Subcutaneous adipose tissue (tissue), 4 donors: Measurements from ENCODE around the gene SAMD4A. TPM values are rescaled to one million over a fixed set of nuclear protein-coding genes. Genes with fewer than 3 reads are reported as not detected.

ENCODE experiments used
- total RNA-seq, 4 donors: library from RNA; depleted of rRNA; stranded (reverse); fragments of >200 nt; gene quantifications; one replicate each; pipeline ENCODE4 v1.1.0, GENCODE V29; 2016
- TF ChIP-seq, protein P1 (sequence below): fragments of 450-650 bp; IDR thresholded peaks from one replicate; pipeline ENCODE4 v1.5.1; 2016; ENCODE audit warnings: low read depth, mild to moderate bottlenecking, control low read depth, antibody characterized with exemption, moderate library complexity

Gene SAMD4A
- total RNA-seq, 4 donors from 2014 or later = 30.0 to 65.9 (median 39.7) TPM

DNA sequence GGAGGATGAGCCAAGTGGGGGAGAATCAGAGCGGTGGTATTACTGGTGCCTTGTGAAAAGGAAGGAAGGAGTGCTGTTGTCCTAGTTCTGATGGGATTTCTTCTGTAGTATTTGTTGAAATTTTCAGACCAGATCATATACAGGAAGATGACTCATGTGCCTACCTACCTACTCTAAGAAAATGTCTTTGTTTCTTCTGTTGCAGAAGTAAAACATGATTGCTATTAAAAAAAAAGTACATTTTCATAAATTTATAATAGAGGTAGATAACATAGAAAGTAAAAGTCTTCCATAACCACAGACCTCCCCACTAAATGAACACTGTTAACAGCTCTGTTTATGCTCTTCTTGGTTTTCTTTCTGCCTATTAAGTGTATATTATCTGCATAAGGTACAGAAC, 26.9 kb downstream of the SAMD4A start:
- TF ChIP-seq, protein P1, sequence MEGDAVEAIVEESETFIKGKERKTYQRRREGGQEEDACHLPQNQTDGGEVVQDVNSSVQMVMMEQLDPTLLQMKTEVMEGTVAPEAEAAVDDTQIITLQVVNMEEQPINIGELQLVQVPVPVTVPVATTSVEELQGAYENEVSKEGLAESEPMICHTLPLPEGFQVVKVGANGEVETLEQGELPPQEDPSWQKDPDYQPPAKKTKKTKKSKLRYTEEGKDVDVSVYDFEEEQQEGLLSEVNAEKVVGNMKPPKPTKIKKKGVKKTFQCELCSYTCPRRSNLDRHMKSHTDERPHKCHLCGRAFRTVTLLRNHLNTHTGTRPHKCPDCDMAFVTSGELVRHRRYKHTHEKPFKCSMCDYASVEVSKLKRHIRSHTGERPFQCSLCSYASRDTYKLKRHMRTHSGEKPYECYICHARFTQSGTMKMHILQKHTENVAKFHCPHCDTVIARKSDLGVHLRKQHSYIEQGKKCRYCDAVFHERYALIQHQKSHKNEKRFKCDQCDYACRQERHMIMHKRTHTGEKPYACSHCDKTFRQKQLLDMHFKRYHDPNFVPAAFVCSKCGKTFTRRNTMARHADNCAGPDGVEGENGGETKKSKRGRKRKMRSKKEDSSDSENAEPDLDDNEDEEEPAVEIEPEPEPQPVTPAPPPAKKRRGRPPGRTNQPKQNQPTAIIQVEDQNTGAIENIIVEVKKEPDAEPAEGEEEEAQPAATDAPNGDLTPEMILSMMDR = no peak

DNA sequence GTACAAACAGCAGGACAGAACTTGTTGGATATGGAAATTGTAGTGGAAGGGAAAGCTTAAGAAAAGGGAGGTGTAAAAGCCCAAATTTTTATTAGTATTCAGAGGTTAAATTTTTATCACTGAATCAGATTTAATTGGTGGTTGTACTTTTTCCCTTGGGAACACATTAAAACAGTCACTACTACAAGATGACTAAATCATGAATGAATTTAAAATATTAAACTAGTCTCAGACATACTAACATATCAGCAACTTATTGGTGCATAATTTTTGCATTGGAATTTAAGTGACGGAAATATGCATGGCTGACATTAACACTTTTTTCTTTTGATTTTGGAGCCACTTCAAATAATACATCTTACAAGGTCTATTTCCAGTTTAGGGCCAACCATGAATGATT, 27.6 kb downstream of the SAMD4A start:
- TF ChIP-seq, protein P1 = no peak

DNA sequence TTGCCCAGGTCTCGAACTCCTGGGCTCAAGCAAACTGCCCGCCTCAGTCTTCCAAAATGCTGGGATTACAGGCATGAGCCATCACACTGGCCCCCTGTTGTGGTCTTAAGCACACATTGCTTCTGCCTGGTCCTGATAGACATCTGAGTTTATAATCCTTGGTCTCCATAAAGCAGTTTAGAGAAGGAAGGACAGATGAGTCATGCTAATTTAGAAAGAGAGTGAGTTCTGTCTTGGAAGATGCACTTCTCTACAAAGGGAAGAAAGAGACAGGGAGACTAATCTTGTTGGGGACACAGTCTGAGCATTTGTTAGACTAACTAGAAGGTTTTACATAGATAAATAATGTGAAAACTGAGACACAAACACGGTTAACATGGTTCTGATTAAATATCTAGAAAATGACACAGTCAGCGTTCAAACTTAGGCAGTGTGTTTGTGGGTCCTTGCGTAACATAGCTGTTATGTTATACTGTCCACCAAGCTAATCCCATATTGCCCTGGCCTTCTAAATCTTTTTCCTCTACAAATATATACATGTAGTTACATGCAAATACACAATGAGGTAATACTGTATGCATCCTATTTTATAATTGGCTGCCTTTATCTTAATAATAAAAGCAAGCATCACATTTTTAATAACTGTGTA, 31.0 kb downstream of the SAMD4A start:
- TF ChIP-seq, protein P1 = no peak

DNA sequence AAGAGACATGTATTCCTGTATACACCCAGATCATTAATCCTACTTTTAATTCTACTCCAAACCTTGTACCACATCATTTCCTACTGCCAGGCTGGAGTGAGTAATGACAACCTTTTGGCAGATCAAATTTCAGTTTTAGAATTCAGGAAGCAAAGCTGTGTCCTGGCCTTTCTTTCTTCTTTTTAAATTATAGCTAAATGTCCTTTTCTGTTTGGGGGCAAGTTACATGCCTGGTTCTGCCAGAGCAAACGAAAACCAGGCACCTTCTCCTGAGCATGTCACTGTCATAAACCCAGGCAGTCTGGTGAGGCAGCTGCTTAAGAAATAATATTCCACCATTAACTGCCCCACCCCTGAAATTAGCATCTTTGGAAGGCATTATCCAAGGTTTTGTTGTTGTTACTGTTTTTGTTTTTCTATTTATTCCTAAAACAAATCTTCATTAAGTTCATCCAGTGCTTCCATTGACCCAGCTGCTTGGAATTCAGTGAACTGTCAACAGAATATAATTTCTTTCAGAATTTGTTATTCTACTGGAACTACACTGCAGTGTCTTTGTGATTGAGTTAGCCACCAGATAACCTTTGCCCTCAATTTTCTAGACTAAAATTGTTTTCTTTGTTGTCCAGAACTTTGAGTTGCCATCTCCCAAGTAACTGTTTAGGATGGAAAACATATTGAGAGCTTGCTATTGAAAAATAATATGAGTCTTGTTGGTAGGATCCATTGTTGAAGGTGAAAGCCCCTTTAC, 33.2 kb downstream of the SAMD4A start:
- TF ChIP-seq, protein P1 = no peak

GRCh38 chr14:54600717-54601109, 33.8 kb downstream of the SAMD4A start:
- TF ChIP-seq, protein P1 = no peak

GRCh38 chr14:54603362-54603761, 36.4 kb downstream of the SAMD4A start:
- TF ChIP-seq, protein P1 = no peak

DNA sequence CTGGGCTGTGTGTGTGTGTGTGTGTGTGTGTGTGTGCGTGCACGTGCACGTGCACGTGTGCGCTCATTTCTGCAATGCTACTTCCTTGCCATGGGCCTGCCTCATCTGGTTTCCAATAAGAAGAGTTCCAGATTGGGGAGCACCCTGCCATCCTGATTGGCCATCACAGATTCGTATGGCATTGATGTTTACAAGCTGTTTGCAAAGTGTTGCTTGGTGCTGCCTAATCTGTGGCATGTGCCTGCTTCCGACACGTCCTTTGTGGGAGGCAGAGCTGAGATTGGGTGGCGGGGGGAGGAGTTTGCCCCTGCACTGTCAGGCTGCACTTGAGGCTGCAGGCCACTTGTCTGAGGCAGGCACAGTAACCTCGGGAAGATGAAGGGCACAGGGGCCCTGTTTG, 39.2 kb downstream of the SAMD4A start:
- TF ChIP-seq, protein P1 = no peak
